Astrocyte (in vitro differentiated cells and primary cell): ENCODE measurements around the gene FLACC1.

Experiments
- CTCF ChIP-seq: IDR thresholded peaks from 2 replicates; pipeline ENCODE4 v1.5.1; 2011; ENCODE audit warnings: low read depth, mild to moderate bottlenecking, inconsistent platforms, low read length, moderate library complexity; ENCODE audit not compliant: insufficient read depth
- EZH2 ChIP-seq: IDR thresholded peaks from 2 replicates; pipeline ENCODE4 v1.6.1; 2012; ENCODE audit warnings: mild to moderate bottlenecking, low read length, inconsistent platforms; ENCODE audit not compliant: insufficient read depth

DNA sequence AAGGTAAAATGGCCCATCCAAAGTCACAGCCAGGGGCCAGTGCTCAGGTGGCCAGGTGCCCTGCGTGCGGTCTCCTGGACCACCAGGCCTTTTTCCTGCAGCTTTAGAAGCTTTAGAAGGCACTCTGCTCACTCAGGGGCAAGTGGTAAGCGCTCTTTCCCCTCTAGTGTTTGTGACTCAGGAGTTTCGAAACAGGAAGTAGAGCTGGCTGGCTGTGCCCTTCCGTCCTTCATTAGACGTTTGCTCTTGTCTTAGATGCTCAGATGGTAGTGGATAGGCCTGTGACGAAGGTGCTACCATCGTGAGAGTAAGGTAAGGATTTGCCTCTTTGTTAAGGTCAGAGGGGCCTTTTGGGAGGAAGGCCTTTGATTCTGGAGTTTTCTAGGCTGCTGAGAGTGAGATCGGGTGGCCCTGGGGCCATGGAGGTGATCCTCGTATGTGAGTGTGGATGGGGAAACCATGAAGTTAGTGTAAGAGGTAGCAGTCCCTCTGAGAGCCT lies 96.8 kb downstream of the FLACC1 start, which contains the start of gene CASP8:
- TF ChIP-seq CTCF (no peak), EZH2 (no peak)
